Measurements from ENCODE around the gene STK32C.

- no peak for TF ChIP-seq CTCF (IDR thresholded peaks at IDR 0.05)
- TF ChIP-seq POLR2A (IDR thresholded peaks at IDR 0.05): no peak
Measured at GRCh38 chr10:132184816-132185593, 122.7 kb downstream of the STK32C start.

Measured in body of pancreas (tissue), 4 donors.